ENCODE measurements around the gene MAEA.

The MAEA gene

DNA sequence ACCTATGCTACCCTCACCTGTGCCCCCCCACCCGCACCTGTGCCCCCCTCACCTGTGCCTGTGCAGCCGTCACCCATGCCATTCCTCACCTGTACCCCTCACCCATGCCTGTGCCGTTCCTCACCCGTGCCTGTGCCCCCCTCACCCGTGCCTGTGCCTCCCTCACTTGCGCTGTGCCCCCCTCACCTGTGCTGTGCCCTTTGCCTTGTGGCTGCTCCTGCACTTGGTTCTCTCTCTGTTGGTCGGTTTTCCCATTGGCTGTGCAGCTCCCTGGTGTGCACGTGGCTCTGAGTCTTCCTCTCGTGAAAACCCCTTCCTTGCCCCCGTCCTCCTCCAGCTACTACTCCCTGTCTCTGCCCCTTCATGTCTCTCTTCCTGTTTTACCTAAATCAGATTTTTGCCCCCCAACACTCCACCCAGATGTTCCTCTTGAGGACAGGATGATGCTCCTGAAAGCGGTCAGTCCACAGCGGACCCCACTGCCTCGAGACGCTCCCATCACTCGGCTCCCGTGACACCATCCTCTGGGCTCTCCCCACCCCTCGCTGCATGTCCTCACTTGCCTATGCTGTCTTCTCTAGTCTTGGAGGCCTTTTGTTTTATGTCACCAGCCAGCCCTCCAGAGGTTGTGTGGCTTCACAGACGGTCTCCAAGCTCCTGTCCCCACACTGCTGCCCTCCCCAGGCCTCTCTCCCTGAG lies 6.8 kb downstream of the MAEA start:
- no peaks in the 10 kb centered on the region for H4K20me1 ChIP-seq (ENCODE audit: insufficient read depth, low read length)
- TF ChIP-seq EZH2 (IDR thresholded peaks at IDR 0.05; ENCODE audit: borderline replicate concordance, low read length) (no peak), CTCF (IDR thresholded peaks at IDR 0.05; ENCODE audit: low read length) (no peak)
- no peak overlapping the region for H3K4me3 ChIP-seq (ENCODE audit: low read depth, low read length, poor library complexity, severe bottlenecking)
- no peaks in the 10 kb centered on the region for H3K9me2 ChIP-seq (ENCODE audit: low read depth, low read length)
- no peaks in the 10 kb centered on the region for H3F3A ChIP-seq (ENCODE audit: insufficient read depth, low read length)
- H3K79me2 ChIP-seq (ENCODE audit: insufficient read depth, low read length): peaks cover 18% of the 10 kb centered on the region
- H3K36me3 ChIP-seq (ENCODE audit: insufficient read depth, low read length): peaks cover 1% of the 10 kb centered on the region; the same call in 1 of the 2 replicates
- H3K9me3 ChIP-seq (ENCODE audit: low read length): no peaks in the 10 kb centered on the region
- H3K4me2 ChIP-seq (ENCODE audit: low read length): no peak overlapping the region
- no peaks in the 10 kb centered on the region for H3K27me3 ChIP-seq (ENCODE audit: insufficient read depth, low read length)
- H3K9ac ChIP-seq (ENCODE audit: low read length): no peak overlapping the region
- peaks cover 34% of the 10 kb centered on the region for H3K4me1 ChIP-seq (ENCODE audit: insufficient read depth, low read length, severe bottlenecking)
- H3K27ac ChIP-seq (ENCODE audit: low read depth, low read length, poor library complexity, severe bottlenecking): no peak overlapping the region
- no peak overlapping the region for H2AFZ ChIP-seq (ENCODE audit: low read length)

DNA sequence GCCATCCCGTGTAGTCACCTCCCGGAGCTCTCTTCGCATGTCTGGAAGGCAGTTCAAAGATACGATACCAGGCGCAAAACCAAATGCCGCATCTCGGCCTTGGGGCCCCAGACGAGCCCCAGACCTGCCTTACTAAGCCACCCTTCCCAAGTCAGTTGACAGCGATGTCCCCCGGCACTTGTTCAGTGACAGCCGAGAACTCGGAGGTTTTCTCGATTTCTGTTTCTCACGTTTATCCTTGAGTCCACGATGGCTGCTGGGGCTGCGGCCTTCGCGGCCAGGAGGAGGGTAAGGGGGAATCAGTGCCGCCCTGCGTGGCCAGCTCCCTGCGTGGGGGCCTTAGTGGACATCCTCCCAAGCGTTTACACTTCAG lies 7.3 kb downstream of the MAEA start:
- no peak for TF ChIP-seq EZH2 (IDR thresholded peaks at IDR 0.05; ENCODE audit: borderline replicate concordance, low read length)
- no peak for TF ChIP-seq CTCF (IDR thresholded peaks at IDR 0.05; ENCODE audit: low read length)
- H3K79me2 ChIP-seq (ENCODE audit: insufficient read depth, low read length): peaks cover 14% of the 10 kb centered on the region
- no peak overlapping the region for H3K4me3 ChIP-seq (ENCODE audit: low read depth, low read length, poor library complexity, severe bottlenecking)
- H3K9ac ChIP-seq (ENCODE audit: low read length): no peak overlapping the region
- peaks cover 5% of the 10 kb centered on the region; the same call in 1 of the 2 replicates for H3K36me3 ChIP-seq (ENCODE audit: insufficient read depth, low read length)
- H3K4me1 ChIP-seq (ENCODE audit: insufficient read depth, low read length, severe bottlenecking): peaks cover 29% of the 10 kb centered on the region
- H2AFZ ChIP-seq (ENCODE audit: low read length): no peak overlapping the region
- H3K9me2 ChIP-seq (ENCODE audit: low read depth, low read length): no peaks in the 10 kb centered on the region
- H3K27ac ChIP-seq (ENCODE audit: low read depth, low read length, poor library complexity, severe bottlenecking): no peak overlapping the region
- H3K9me3 ChIP-seq (ENCODE audit: low read length): no peaks in the 10 kb centered on the region
- no peaks in the 10 kb centered on the region for H4K20me1 ChIP-seq (ENCODE audit: insufficient read depth, low read length)
- H3K4me2 ChIP-seq (ENCODE audit: low read length): no peak overlapping the region
- no peaks in the 10 kb centered on the region for H3K27me3 ChIP-seq (ENCODE audit: insufficient read depth, low read length)
- H3F3A ChIP-seq (ENCODE audit: insufficient read depth, low read length): no peaks in the 10 kb centered on the region

GRCh38 chr4:1297456-1298325 lies 8.0 kb downstream of the MAEA start:
- H3K36me3 ChIP-seq (ENCODE audit: insufficient read depth, low read length): peaks cover 5% of the 10 kb centered on the region; the same call in 1 of the 2 replicates
- no peaks in the 10 kb centered on the region for H3F3A ChIP-seq (ENCODE audit: insufficient read depth, low read length)
- TF ChIP-seq EZH2 (IDR thresholded peaks at IDR 0.05; ENCODE audit: borderline replicate concordance, low read length) (no peak), CTCF (IDR thresholded peaks at IDR 0.05; ENCODE audit: low read length) (no peak)
- H3K9me2 ChIP-seq (ENCODE audit: low read depth, low read length): no peaks in the 10 kb centered on the region
- no peak overlapping the region for H3K4me2 ChIP-seq (ENCODE audit: low read length)
- H3K9me3 ChIP-seq (ENCODE audit: low read length): no peaks in the 10 kb centered on the region
- H2AFZ ChIP-seq (ENCODE audit: low read length): no peak overlapping the region
- H4K20me1 ChIP-seq (ENCODE audit: insufficient read depth, low read length): no peaks in the 10 kb centered on the region
- H3K79me2 ChIP-seq (ENCODE audit: insufficient read depth, low read length): peaks cover 9% of the 10 kb centered on the region
- no peak overlapping the region for H3K4me3 ChIP-seq (ENCODE audit: low read depth, low read length, poor library complexity, severe bottlenecking)
- H3K4me1 ChIP-seq (ENCODE audit: insufficient read depth, low read length, severe bottlenecking): peaks cover 23% of the 10 kb centered on the region
- H3K27ac ChIP-seq (ENCODE audit: low read depth, low read length, poor library complexity, severe bottlenecking): no peak overlapping the region
- H3K9ac ChIP-seq (ENCODE audit: low read length): no peak overlapping the region
- H3K27me3 ChIP-seq (ENCODE audit: insufficient read depth, low read length): no peaks in the 10 kb centered on the region

All from OCI-LY1 (cell line).